PC-9 (cell line): ENCODE data around the gene ARHGEF9. TPM values are rescaled to one million over a fixed set of nuclear protein-coding genes. Genes with fewer than 3 reads are reported as not detected.

ENCODE experiments used
- BruUV-seq: library from RNA; stranded (reverse); fragments of 400-500 nt; replicated peaks from 2 replicates; lab custom pipeline; 2021; lab: Mats Ljungman, UMichigan
- CTCF ChIA-PET: fragments of 300-600 bp; sonication (Branson Sonifier 250); formaldehyde crosslinking; loops from one replicate; lab custom pipeline; 2022; ENCODE audit warnings: antibody characterized with exemption; lab: Charles Lee
- POLR2A ChIA-PET: fragments of 300-600 bp; sonication (Branson Sonifier 250); formaldehyde crosslinking; loops from one replicate; lab custom pipeline; 2022; ENCODE audit warnings: antibody characterized with exemption; ENCODE audit not compliant: unreplicated experiment; lab: Charles Lee
- DNase-seq, 2 experiments: peaks; one replicate each; pipeline versions ENCODE4 v3.0.0 to v3.0.0-alpha.2; 2015 to 2022; ENCODE audit warnings: mixed read lengths in 1 of 2
- H2AFZ ChIP-seq: fragments of 200-600 bp; sonication (generic); 2 replicates; pipeline ENCODE4 v1.8.1; 2017; ENCODE audit warnings: antibody characterized with exemption
- H3F3A ChIP-seq: fragments of 200-600 bp; sonication (generic); 2 replicates; pipeline ENCODE4 v1.8.1; 2017; ENCODE audit warnings: antibody characterized with exemption, mild to moderate bottlenecking, low read depth; ENCODE audit not compliant: insufficient read depth
- H3K27ac ChIP-seq: fragments of 200-600 bp; sonication (generic); 2 replicates; pipeline ENCODE4 v1.6.1; 2016; ENCODE audit warnings: mixed run types
- H3K27me3 ChIP-seq: fragments of 200-600 bp; sonication (generic); 2 replicates; pipeline ENCODE4 v1.6.1; 2016; ENCODE audit warnings: low read depth, mixed run types; ENCODE audit not compliant: insufficient read depth
- H3K36me3 ChIP-seq: fragments of 200-600 bp; sonication (generic); 2 replicates; pipeline ENCODE4 v1.6.1; 2016; ENCODE audit warnings: low read depth, mixed run types
- H3K4me1 ChIP-seq: fragments of 200-600 bp; sonication (generic); replicated peaks from 2 replicates; pipeline ENCODE4 v1.6.1; 2016; ENCODE audit warnings: mixed run types; ENCODE audit not compliant: insufficient read depth
- H3K4me2 ChIP-seq: fragments of 200-600 bp; sonication (generic); 2 replicates; pipeline ENCODE4 v1.6.1; 2017; ENCODE audit warnings: mixed run types
- H3K4me3 ChIP-seq: fragments of 200-600 bp; sonication (generic); 2 replicates; pipeline ENCODE4 v1.6.1; 2016; ENCODE audit warnings: mixed run types
- H3K79me2 ChIP-seq: fragments of 200-600 bp; sonication (generic); 2 replicates; pipeline ENCODE4 v1.6.1; 2017; ENCODE audit warnings: low read depth, mixed run types
- H3K9me2 ChIP-seq: fragments of 200-600 bp; sonication (generic); 2 replicates; pipeline ENCODE4 v1.8.1; 2017; ENCODE audit warnings: mild to moderate bottlenecking; ENCODE audit not compliant: insufficient read depth
- H3K9me3 ChIP-seq: fragments of 200-600 bp; sonication (generic); 2 replicates; pipeline ENCODE4 v1.8.1; 2016; ENCODE audit warnings: low read depth; ENCODE audit not compliant: insufficient read depth
- H4K20me1 ChIP-seq: fragments of 200-600 bp; sonication (generic); 2 replicates; pipeline ENCODE4 v1.8.1; 2017; ENCODE audit not compliant: insufficient read depth
- CTCF ChIP-seq: fragments of 200-600 bp; sonication (generic); conservative IDR thresholded peaks from 2 replicates; pipeline ENCODE4 v1.6.1; 2017; ENCODE audit warnings: mixed run types, antibody characterized with exemption, mild to moderate bottlenecking, moderate library complexity
- EZH2 ChIP-seq: fragments of 200-600 bp; sonication (generic); IDR thresholded peaks from 2 replicates; pipeline ENCODE4 v1.8.0; 2017; ENCODE audit warnings: antibody characterized with exemption, low read depth
- intact Hi-C: fragments of 100-400 bp; cut with micrococcal nuclease; formaldehyde crosslinking; loops from one replicate; pipeline ENCODE4 v1.10.0; 2022; ENCODE audit not compliant: unreplicated experiment
- total RNA-seq: library from RNA; stranded (reverse); gene quantifications from 2 replicates; pipeline ENCODE4 v1.2.3, GENCODE V29; 2021

Gene ARHGEF9
- total RNA-seq, 1 experiment from 2014 or later, result 23.4 TPM

GRCh38 chrX:63735882-63736281 lies 49.1 kb downstream of the ARHGEF9 start:
- BruUV-seq, result no TSS peak
- ChIA-PET CTCF (no interaction called here), POLR2A (no interaction called here)
- no peaks in the 10 kb centered on the region for H3K9me2 ChIP-seq
- no peaks in the 10 kb centered on the region for H3F3A ChIP-seq
- intact Hi-C loops, result no loop called here
- H3K36me3 ChIP-seq, result no peaks in the 10 kb centered on the region
- no peaks in the 10 kb centered on the region for H4K20me1 ChIP-seq
- H2AFZ ChIP-seq, result no peak overlapping the region
- TF ChIP-seq EZH2 (no peak), CTCF (no peak)
- H3K9me3 ChIP-seq, result no peaks in the 10 kb centered on the region
- H3K27ac ChIP-seq, result no peak overlapping the region
- no peak overlapping the region for H3K4me3 ChIP-seq
- H3K4me2 ChIP-seq, result no peak overlapping the region
- no peak for DNase-seq
- no peaks in the 10 kb centered on the region for H3K27me3 ChIP-seq
- H3K4me1 ChIP-seq, result no peaks in the 10 kb centered on the region
- H3K79me2 ChIP-seq, result no peaks in the 10 kb centered on the region

DNA sequence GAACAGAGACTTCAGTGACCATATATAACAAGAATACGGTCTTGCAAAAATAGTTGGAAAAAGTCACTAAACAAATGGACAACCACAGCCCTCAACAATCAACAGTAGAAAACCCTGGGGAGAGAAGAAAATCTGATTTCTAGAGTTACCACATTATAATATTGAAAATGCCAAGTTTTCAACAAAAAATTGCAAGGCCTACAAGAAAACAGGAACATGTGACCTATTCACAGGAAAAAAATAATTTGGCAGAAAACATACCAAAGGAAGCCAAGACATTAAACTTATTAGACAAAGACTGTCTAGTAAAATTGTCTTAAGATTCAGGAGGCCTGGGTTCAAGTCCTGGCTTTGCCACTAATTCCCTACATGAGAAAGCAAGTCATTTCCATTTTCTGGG lies 64.7 kb downstream of the ARHGEF9 start:
- Histone ChIP-seq H3K4me1 (no peaks in the 10 kb centered on the region), H3K36me3 (no peaks in the 10 kb centered on the region), H3F3A (no peaks in the 10 kb centered on the region), H3K27ac (no peak overlapping the region), H3K79me2 (no peaks in the 10 kb centered on the region), H4K20me1 (no peaks in the 10 kb centered on the region), H3K4me2 (no peak overlapping the region), H3K9me3 (no peaks in the 10 kb centered on the region), H2AFZ (no peak overlapping the region), H3K27me3 (no peaks in the 10 kb centered on the region), H3K9me2 (no peaks in the 10 kb centered on the region), H3K4me3 (no peak overlapping the region)
- no TSS peak for BruUV-seq
- CTCF ChIA-PET, result no interaction called here
- DNase-seq, result no peak
- POLR2A ChIA-PET, result no interaction called here
- intact Hi-C loops, result no loop called here
- TF ChIP-seq EZH2 (no peak), CTCF (no peak)

GRCh38 chrX:63719633-63720032 lies 65.4 kb downstream of the ARHGEF9 start:
- Histone ChIP-seq H3K27ac (no peak overlapping the region), H2AFZ (no peak overlapping the region), H3K79me2 (no peaks in the 10 kb centered on the region), H3K4me1 (no peaks in the 10 kb centered on the region), H3K36me3 (no peaks in the 10 kb centered on the region), H3K9me3 (no peaks in the 10 kb centered on the region), H3K9me2 (no peaks in the 10 kb centered on the region), H3F3A (no peaks in the 10 kb centered on the region), H3K4me2 (no peak overlapping the region), H3K4me3 (no peak overlapping the region), H4K20me1 (no peaks in the 10 kb centered on the region), H3K27me3 (no peaks in the 10 kb centered on the region)
- no peak for DNase-seq
- TF ChIP-seq EZH2 (no peak), CTCF (no peak)
- CTCF ChIA-PET, result no interaction called here
- intact Hi-C loops, result no loop called here
- POLR2A ChIA-PET, result no interaction called here
- no TSS peak for BruUV-seq
